HepG2 (cell line): ENCODE data around the gene AEBP1.

Experiments used
- ATRX ChIP-seq: sonication (generic); formaldehyde crosslinking; IDR thresholded peaks from 2 replicates; pipeline ENCODE4 v1.4.0; 2020; ENCODE audit warnings: missing genetic modification reagents, borderline replicate concordance
- CHD4 ChIP-seq: fragments of 200-600 bp; sonication (generic); IDR thresholded peaks from 2 replicates; pipeline ENCODE4 v1.7.0; 2017; ENCODE audit warnings: mild to moderate bottlenecking, low read length, borderline replicate concordance
- HDAC6 ChIP-seq: fragments of 200-600 bp; sonication (generic); IDR thresholded peaks from 2 replicates; pipeline ENCODE4 v1.7.0; 2017; ENCODE audit warnings: mild to moderate bottlenecking, antibody characterized with exemption, low read length, low read depth
- KDM5A ChIP-seq: fragments of 200-600 bp; sonication (generic); IDR thresholded peaks from 2 replicates; pipeline ENCODE4 v1.7.0; 2018; ENCODE audit warnings: antibody characterized with exemption, mild to moderate bottlenecking, low read length, borderline replicate concordance
- MTA3 ChIP-seq: sonication (generic); formaldehyde crosslinking; IDR thresholded peaks from 2 replicates; pipeline ENCODE4 v1.4.0; 2020; ENCODE audit warnings: missing genetic modification reagents
- MXI1 ChIP-seq: IDR thresholded peaks from 3 replicates; pipeline ENCODE4 v1.6.1; 2012; ENCODE audit warnings: low read depth, low read length, inconsistent platforms, borderline replicate concordance
- MYC ChIP-seq: sonication (generic); formaldehyde crosslinking; IDR thresholded peaks from 2 replicates; pipeline ENCODE4 v1.9.0; 2021; ENCODE audit warnings: missing genetic modification reagents, borderline replicate concordance
- PHF20 ChIP-seq: sonication (generic); formaldehyde crosslinking; IDR thresholded peaks from 2 replicates; pipeline ENCODE4 v1.5.0; 2020; ENCODE audit warnings: mild to moderate bottlenecking, missing genetic modification reagents
- POLR2A ChIP-seq, 2 experiments: IDR thresholded peaks; 2 replicates each; pipeline ENCODE4 v1.6.1; 2011; ENCODE audit warnings: low read depth in 2 of 2, low read length in 2 of 2, mild to moderate bottlenecking in 1 of 2, moderate library complexity in 1 of 2; ENCODE audit not compliant: insufficient read depth in 1 of 2
- ZNF704 ChIP-seq: sonication (generic); formaldehyde crosslinking; IDR thresholded peaks from 2 replicates; pipeline ENCODE4 v1.8.1; 2023; ENCODE audit warnings: mild to moderate bottlenecking, inconsistent platforms, moderate library complexity, missing genetic modification reagents, borderline replicate concordance
- TF ChIP-seq, protein P1 (sequence below): sonication (generic); formaldehyde crosslinking; conservative IDR thresholded peaks from 2 replicates; pipeline ENCODE4 v1.4.0; 2020; ENCODE audit warnings: missing genetic modification reagents
- TF ChIP-seq, protein P2 (sequence below): sonication (generic); formaldehyde crosslinking; IDR thresholded peaks from 2 replicates; pipeline ENCODE4 v1.5.0; 2020; ENCODE audit warnings: mild to moderate bottlenecking, missing genetic modification reagents, moderate library complexity

DNA sequence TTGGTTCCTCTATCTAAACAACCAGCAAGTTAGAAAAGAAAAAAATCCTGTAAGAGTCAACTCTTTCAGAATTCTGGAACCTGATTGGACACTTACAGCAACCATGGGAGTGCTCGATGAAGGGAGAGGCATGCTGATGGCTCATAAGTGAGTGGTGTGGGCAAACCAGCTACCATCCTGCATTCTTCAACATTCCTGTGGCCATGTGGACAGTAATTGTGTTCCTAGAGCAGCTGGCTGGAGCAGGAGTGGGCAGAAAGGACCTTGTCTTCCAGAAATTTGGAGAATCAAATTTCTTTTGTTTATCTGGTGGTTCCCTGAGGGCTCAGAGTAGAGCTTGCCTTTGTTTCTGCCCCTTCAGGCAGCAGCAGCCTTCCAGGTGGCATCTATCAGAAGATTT is 59.4 kb downstream of the AEBP1 start:
- no peak for TF ChIP-seq MXI1
- no peak for TF ChIP-seq HDAC6
- TF ChIP-seq MTA3 (CRISPR knock-in tag), result no peak
- TF ChIP-seq ATRX (CRISPR knock-in tag), result no peak
- no peak for TF ChIP-seq CHD4
- TF ChIP-seq, protein P1, sequence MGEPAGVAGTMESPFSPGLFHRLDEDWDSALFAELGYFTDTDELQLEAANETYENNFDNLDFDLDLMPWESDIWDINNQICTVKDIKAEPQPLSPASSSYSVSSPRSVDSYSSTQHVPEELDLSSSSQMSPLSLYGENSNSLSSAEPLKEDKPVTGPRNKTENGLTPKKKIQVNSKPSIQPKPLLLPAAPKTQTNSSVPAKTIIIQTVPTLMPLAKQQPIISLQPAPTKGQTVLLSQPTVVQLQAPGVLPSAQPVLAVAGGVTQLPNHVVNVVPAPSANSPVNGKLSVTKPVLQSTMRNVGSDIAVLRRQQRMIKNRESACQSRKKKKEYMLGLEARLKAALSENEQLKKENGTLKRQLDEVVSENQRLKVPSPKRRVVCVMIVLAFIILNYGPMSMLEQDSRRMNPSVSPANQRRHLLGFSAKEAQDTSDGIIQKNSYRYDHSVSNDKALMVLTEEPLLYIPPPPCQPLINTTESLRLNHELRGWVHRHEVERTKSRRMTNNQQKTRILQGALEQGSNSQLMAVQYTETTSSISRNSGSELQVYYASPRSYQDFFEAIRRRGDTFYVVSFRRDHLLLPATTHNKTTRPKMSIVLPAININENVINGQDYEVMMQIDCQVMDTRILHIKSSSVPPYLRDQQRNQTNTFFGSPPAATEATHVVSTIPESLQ (CRISPR knock-in tag), result no peak
- TF ChIP-seq KDM5A, result no peak
- TF ChIP-seq MYC (CRISPR knock-in tag), result no peak
- no peak for TF ChIP-seq POLR2A (IDR thresholded peaks at IDR 0.05; ENCODE audit: insufficient read depth in 1 of 2, low read depth in 2 of 2, low read length in 2 of 2)
- TF ChIP-seq ZNF704, result no peak
- TF ChIP-seq, protein P2, sequence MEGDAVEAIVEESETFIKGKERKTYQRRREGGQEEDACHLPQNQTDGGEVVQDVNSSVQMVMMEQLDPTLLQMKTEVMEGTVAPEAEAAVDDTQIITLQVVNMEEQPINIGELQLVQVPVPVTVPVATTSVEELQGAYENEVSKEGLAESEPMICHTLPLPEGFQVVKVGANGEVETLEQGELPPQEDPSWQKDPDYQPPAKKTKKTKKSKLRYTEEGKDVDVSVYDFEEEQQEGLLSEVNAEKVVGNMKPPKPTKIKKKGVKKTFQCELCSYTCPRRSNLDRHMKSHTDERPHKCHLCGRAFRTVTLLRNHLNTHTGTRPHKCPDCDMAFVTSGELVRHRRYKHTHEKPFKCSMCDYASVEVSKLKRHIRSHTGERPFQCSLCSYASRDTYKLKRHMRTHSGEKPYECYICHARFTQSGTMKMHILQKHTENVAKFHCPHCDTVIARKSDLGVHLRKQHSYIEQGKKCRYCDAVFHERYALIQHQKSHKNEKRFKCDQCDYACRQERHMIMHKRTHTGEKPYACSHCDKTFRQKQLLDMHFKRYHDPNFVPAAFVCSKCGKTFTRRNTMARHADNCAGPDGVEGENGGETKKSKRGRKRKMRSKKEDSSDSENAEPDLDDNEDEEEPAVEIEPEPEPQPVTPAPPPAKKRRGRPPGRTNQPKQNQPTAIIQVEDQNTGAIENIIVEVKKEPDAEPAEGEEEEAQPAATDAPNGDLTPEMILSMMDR (CRISPR knock-in tag), result no peak
- TF ChIP-seq PHF20 (CRISPR knock-in tag), result no peak
